ENCODE results near the gene SUMO3. TPM values are rescaled to one million over a fixed set of nuclear protein-coding genes. Genes with fewer than 3 reads are reported as not detected.

The SUMO3 gene
- total and polyA plus RNA-seq, 2 of the 4 experiments (the other 2 are of a cell fraction), result 64.9 to 101 TPM

GRCh38 chr21:44763050-44763378 lies 54.8 kb downstream of the SUMO3 start:
- no peak for TF ChIP-seq MXI1 (IDR thresholded peaks at IDR 0.05; ENCODE audit: borderline replicate concordance, low read depth, low read length)
- no peak for TF ChIP-seq FOS (IDR thresholded peaks at IDR 0.05; ENCODE audit: low read depth, low read length)
- no peak for TF ChIP-seq MAFK (IDR thresholded peaks at IDR 0.05; ENCODE audit: low read depth, low read length)
- TF ChIP-seq NFE2L2 (IDR thresholded peaks at IDR 0.05; ENCODE audit: low read depth, low read length), result no peak
- no peak for TF ChIP-seq RFX5 (IDR thresholded peaks at IDR 0.05; ENCODE audit: low read depth, low read length)
- TF ChIP-seq RCOR1 (IDR thresholded peaks at IDR 0.05; ENCODE audit: insufficient replicate concordance, low read length), result no peak
- no peak for TF ChIP-seq CHD1 (IDR thresholded peaks at IDR 0.05; ENCODE audit: low read depth, low read length)
- no peak for TF ChIP-seq BHLHE40 (IDR thresholded peaks at IDR 0.05; ENCODE audit: low read depth, low read length)
- TF ChIP-seq RAD21 (IDR thresholded peaks at IDR 0.05; ENCODE audit: low read length), result no peak
- no peak for TF ChIP-seq SMC3 (IDR thresholded peaks at IDR 0.05; ENCODE audit: low read depth, low read length)
- no peak for TF ChIP-seq POLR2A (IDR thresholded peaks at IDR 0.05; ENCODE audit: low read depth, low read length)
- ATAC-seq (ENCODE audit: low read depth), result no peak
- no peak overlapping the region for H2BK120ac ChIP-seq (ENCODE audit: low read depth, low read length)
- no peak overlapping the region for H4K91ac ChIP-seq (ENCODE audit: insufficient read depth, low read depth, low read length)
- POLR2A ChIA-PET (ENCODE audit: unreplicated experiment), result no interaction called here
- no peaks in the 10 kb centered on the region for H3K9me3 ChIP-seq (ENCODE audit: control insufficient read depth, insufficient read depth, low read length)
- no peaks in the 10 kb centered on the region for H3K36me3 ChIP-seq (ENCODE audit: control insufficient read depth, insufficient read depth, low read length)
- no peak overlapping the region for H2BK20ac ChIP-seq (ENCODE audit: low read depth, low read length)
- in situ Hi-C loops (cut with MboI; ENCODE audit: low sequenced_read_pairs), result no loop called here
- no peak overlapping the region for H3K27ac ChIP-seq (ENCODE audit: insufficient read depth, low read length)
- dilution Hi-C loops (cut with HindIII; ENCODE audit: low sequenced_read_pairs, unreplicated experiment), result no loop called here
- H3K27me3 ChIP-seq (ENCODE audit: control insufficient read depth, insufficient read depth, low read length), result no peaks in the 10 kb centered on the region; the same call in 1 of the 2 replicates
- H3K18ac ChIP-seq (ENCODE audit: low read depth, low read length), result no peak overlapping the region
- intact Hi-C loops (cut with micrococcal nuclease), result no loop called here
- H2AK5ac ChIP-seq (ENCODE audit: low read depth, low read length), result no peak overlapping the region
- no peak overlapping the region for H4K5ac ChIP-seq (ENCODE audit: low read depth, low read length)
- no peak overlapping the region for H3K4ac ChIP-seq (ENCODE audit: low read depth, low read length)
- no peaks in the 10 kb centered on the region; the same call in none of the 2 replicates for H4K20me1 ChIP-seq (ENCODE audit: insufficient read depth, low read length)
- 83% methylated on average over 7 of the region's 8 CpGs; no CpG with 5 or more reads in 1 of the 2 experiments for WGBS, 2 experiments (ENCODE audit: extremely low coverage in 2 of 2, insufficient read length in 1 of 2)
- no peaks in the 10 kb centered on the region for H3K79me1 ChIP-seq (ENCODE audit: low read depth in 1 of 2, low read length in 2 of 2)
- no peak overlapping the region for H2BK5ac ChIP-seq (ENCODE audit: low read depth, low read length, poor library complexity, severe bottlenecking)
- H2BK15ac ChIP-seq (ENCODE audit: low read depth, low read length), result no peak overlapping the region
- no peak overlapping the region for H4K8ac ChIP-seq (ENCODE audit: low read depth in 2 of 2, low read length in 2 of 2)
- H3K9me1 ChIP-seq (ENCODE audit: insufficient read depth, low read length), result no peaks in the 10 kb centered on the region
- H2AFZ ChIP-seq (replicated peaks; ENCODE audit: low read length, poor library complexity), result no peak overlapping the region
- no peak overlapping the region for H3K4me2 ChIP-seq (ENCODE audit: low read depth, low read length)
- H3K23ac ChIP-seq (ENCODE audit: low read depth, low read length), result no peak overlapping the region
- no peak for DNase-seq
- no peak overlapping the region for H2AK9ac ChIP-seq (replicated peaks; ENCODE audit: low read depth, low read length, poor library complexity)
- H3K14ac ChIP-seq (replicated peaks; ENCODE audit: low read depth, low read length), result no peak overlapping the region
- no peak overlapping the region for H3K9ac ChIP-seq (ENCODE audit: low read depth, low read length)
- no peak overlapping the region for H3K56ac ChIP-seq (ENCODE audit: extremely low read depth, insufficient read depth, low read length)
- no peaks in the 10 kb centered on the region for H3K4me1 ChIP-seq (ENCODE audit: control insufficient read depth, insufficient read depth, low read length)
- CTCF ChIA-PET, result no interaction called here
- H3K4me3 ChIP-seq (ENCODE audit: insufficient read depth, low read depth, low read length), result no peak overlapping the region
- no TSS peak for BruUV-seq (replicated peaks)

Measured in IMR-90 (cell line).